Loucy (cell line): Measurements from ENCODE around the gene XPO1.

Experiments
- H2AFZ ChIP-seq: fragments of 200-600 bp; sonication (generic); 2 replicates; pipeline ENCODE4 v1.6.0; 2016; ENCODE audit warnings: antibody characterized with exemption, mild to moderate bottlenecking, low read length, moderate library complexity
- H3F3A ChIP-seq: fragments of 200-600 bp; 2 replicates; pipeline ENCODE4 v1.6.0; 2016; ENCODE audit warnings: antibody characterized with exemption, low read depth, mild to moderate bottlenecking
- H3K27me3 ChIP-seq: fragments of 200-600 bp; sonication (generic); 2 replicates; pipeline ENCODE4 v1.6.1; 2014; ENCODE audit warnings: low read length, mild to moderate bottlenecking; ENCODE audit not compliant: insufficient read depth, poor library complexity, severe bottlenecking
- H3K36me3 ChIP-seq: fragments of 200-600 bp; sonication (generic); 2 replicates; pipeline ENCODE4 v1.6.1; 2016; ENCODE audit warnings: low read length; ENCODE audit not compliant: insufficient read depth
- H3K4me1 ChIP-seq: fragments of 200-600 bp; sonication (generic); 2 replicates; pipeline ENCODE4 v1.5.1; 2014; ENCODE audit warnings: low read length, mild to moderate bottlenecking; ENCODE audit not compliant: insufficient read depth, poor library complexity, severe bottlenecking
- H3K4me2 ChIP-seq: fragments of 200-600 bp; sonication (generic); 2 replicates; pipeline ENCODE4 v1.6.0; 2014; ENCODE audit warnings: antibody characterized with exemption, low read length, low read depth, mild to moderate bottlenecking; ENCODE audit not compliant: poor library complexity, severe bottlenecking
- H3K4me3 ChIP-seq: fragments of 200-600 bp; sonication (generic); 2 replicates; pipeline ENCODE4 v1.5.1; 2014; ENCODE audit warnings: low read length, mild to moderate bottlenecking, mixed read lengths; ENCODE audit not compliant: poor library complexity, severe bottlenecking
- H3K79me2 ChIP-seq: fragments of 200-600 bp; sonication (generic); 2 replicates; pipeline ENCODE4 v1.6.1; 2014; ENCODE audit warnings: low read length; ENCODE audit not compliant: insufficient read depth
- H3K9ac ChIP-seq: fragments of 200-600 bp; sonication (generic); 2 replicates; pipeline ENCODE4 v1.6.0; 2014; ENCODE audit warnings: mild to moderate bottlenecking, low read depth, low read length, moderate library complexity; ENCODE audit not compliant: poor library complexity, severe bottlenecking
- H3K9me2 ChIP-seq: fragments of 200-600 bp; sonication (generic); replicated peaks from 2 replicates; pipeline ENCODE4 v1.6.1; 2016; ENCODE audit warnings: low read depth, low read length, mixed read lengths
- H3K9me3 ChIP-seq: fragments of 200-600 bp; sonication (generic); 2 replicates; pipeline ENCODE4 v1.6.1; 2014; ENCODE audit warnings: mild to moderate bottlenecking, antibody characterized with exemption, low read length, low read depth; ENCODE audit not compliant: insufficient read depth
- H4K20me1 ChIP-seq: fragments of 200-600 bp; sonication (generic); 2 replicates; pipeline ENCODE4 v1.6.0; 2014; ENCODE audit warnings: antibody characterized with exemption, low read length, mild to moderate bottlenecking; ENCODE audit not compliant: insufficient read depth, poor library complexity, severe bottlenecking
- CTCF ChIP-seq: fragments of 200-600 bp; sonication (generic); conservative IDR thresholded peaks from 2 replicates; pipeline ENCODE4 v1.5.1; 2014; ENCODE audit warnings: mild to moderate bottlenecking, antibody characterized with exemption, low read length
- EZH2phosphoT487 ChIP-seq: fragments of 200-600 bp; IDR thresholded peaks from 2 replicates; pipeline ENCODE4 v1.6.1; 2018; ENCODE audit warnings: antibody characterized with exemption, mild to moderate bottlenecking, moderate library complexity, borderline replicate concordance

XPO1 gene

GRCh38 chr2:61557381-61557780 is 19.2 kb upstream of the XPO1 start:
- no peaks in the 10 kb centered on the region for H3F3A ChIP-seq

GRCh38 chr2:61554604-61555003 is 16.4 kb upstream of the XPO1 start:
- no peaks in the 10 kb centered on the region for H3K9me2 ChIP-seq
- no peak overlapping the region for H3K9ac ChIP-seq
- H3K36me3 ChIP-seq = no peaks in the 10 kb centered on the region
- H4K20me1 ChIP-seq = no peaks in the 10 kb centered on the region
- no peaks in the 10 kb centered on the region for H3K79me2 ChIP-seq
- no peaks in the 10 kb centered on the region for H3K27me3 ChIP-seq
- no peak overlapping the region for H2AFZ ChIP-seq
- no peaks in the 10 kb centered on the region for H3K4me1 ChIP-seq
- no peak overlapping the region for H3K4me2 ChIP-seq
- TF ChIP-seq CTCF (no peak), EZH2phosphoT487 (no peak)
- no peak overlapping the region for H3K4me3 ChIP-seq
- H3K9me3 ChIP-seq = no peaks in the 10 kb centered on the region
- H3F3A ChIP-seq = no peaks in the 10 kb centered on the region

More at GRCh38 chr2:61557381-61557780, 19.2 kb upstream of the XPO1 start:
- H4K20me1 ChIP-seq = no peaks in the 10 kb centered on the region
- no peak for TF ChIP-seq EZH2phosphoT487
- no peak for TF ChIP-seq CTCF
- no peak overlapping the region for H2AFZ ChIP-seq
- H3K9ac ChIP-seq = no peak overlapping the region
- no peak overlapping the region for H3K4me3 ChIP-seq
- H3K36me3 ChIP-seq = no peaks in the 10 kb centered on the region
- H3K9me3 ChIP-seq = no peaks in the 10 kb centered on the region
- H3K4me1 ChIP-seq = no peaks in the 10 kb centered on the region
- H3K27me3 ChIP-seq = no peaks in the 10 kb centered on the region
- H3K4me2 ChIP-seq = no peak overlapping the region
- H3K9me2 ChIP-seq = no peaks in the 10 kb centered on the region
- no peaks in the 10 kb centered on the region for H3K79me2 ChIP-seq

- no peaks in the 10 kb centered on the region for H3K79me2 ChIP-seq
- no peak overlapping the region for H3K4me2 ChIP-seq
- no peaks in the 10 kb centered on the region for H3K27me3 ChIP-seq
- no peak overlapping the region for H3K4me3 ChIP-seq
- no peaks in the 10 kb centered on the region for H3K9me2 ChIP-seq
- no peaks in the 10 kb centered on the region for H3K36me3 ChIP-seq
- H3K9me3 ChIP-seq = no peaks in the 10 kb centered on the region
- no peaks in the 10 kb centered on the region for H3F3A ChIP-seq
- H4K20me1 ChIP-seq = no peaks in the 10 kb centered on the region
- H3K4me1 ChIP-seq = no peaks in the 10 kb centered on the region
- H2AFZ ChIP-seq = no peak overlapping the region
- TF ChIP-seq CTCF (no peak), EZH2phosphoT487 (no peak)
- no peak overlapping the region for H3K9ac ChIP-seq
Measured at GRCh38 chr2:61550375-61551209, 12.4 kb upstream of the XPO1 start.
